ENCODE data around the gene OR56A5.

Gene OR56A5, protein sequence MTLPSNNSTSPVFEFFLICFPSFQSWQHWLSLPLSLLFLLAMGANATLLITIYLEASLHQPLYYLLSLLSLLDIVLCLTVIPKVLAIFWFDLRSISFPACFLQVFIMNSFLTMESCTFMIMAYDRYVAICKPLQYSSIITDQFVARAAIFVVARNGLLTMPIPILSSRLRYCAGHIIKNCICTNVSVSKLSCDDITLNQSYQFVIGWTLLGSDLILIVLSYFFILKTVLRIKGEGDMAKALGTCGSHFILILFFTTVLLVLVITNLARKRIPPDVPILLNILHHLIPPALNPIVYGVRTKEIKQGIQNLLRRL

DNA sequence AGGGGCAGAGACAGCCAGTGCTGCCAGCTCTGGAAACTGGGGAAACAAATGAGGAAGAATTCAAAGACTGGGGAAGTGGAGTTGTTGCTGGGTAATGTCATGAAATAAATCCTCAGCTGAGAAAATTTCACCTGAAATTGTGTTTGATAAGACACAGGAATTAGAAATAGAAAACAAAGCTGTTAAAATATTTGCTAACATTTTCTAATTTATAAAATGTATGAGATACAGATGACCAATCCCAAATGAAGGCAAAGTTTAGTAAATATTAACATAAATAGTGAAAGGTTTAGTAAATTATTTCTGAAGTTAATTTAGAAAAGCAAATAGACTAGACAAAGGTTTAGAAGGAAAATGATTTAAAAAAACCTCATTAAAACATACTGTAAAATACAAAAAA, at the start of gene OR56A5:
Gene OR56A5, minus strand, starts transcription at position 101 of the 400 bp plus-strand sequence. Its CDS starts 0 bp downstream, at position 101.
- H3K9me3 ChIP-seq (ENCODE audit: control insufficient read depth, low read length), result peaks cover 4% of the 10 kb centered on the region
- no peaks in the 10 kb centered on the region for H3K36me3 ChIP-seq (ENCODE audit: control insufficient read depth, insufficient read depth, low read length, severe bottlenecking)
- H3K27me3 ChIP-seq (replicated peaks; ENCODE audit: control insufficient read depth, insufficient read depth, low read length), result no peaks in the 10 kb centered on the region
- H3K4me1 ChIP-seq (ENCODE audit: control insufficient read depth, insufficient read depth, low read length), result no peaks in the 10 kb centered on the region
- no peak for DNase-seq (ENCODE audit: low read depth)
- H3K9ac ChIP-seq (ENCODE audit: low read length), result no peak within 1 kb of the TSS
- H3K4me3 ChIP-seq (ENCODE audit: low read length), result no peak within 1 kb of the TSS

DNA sequence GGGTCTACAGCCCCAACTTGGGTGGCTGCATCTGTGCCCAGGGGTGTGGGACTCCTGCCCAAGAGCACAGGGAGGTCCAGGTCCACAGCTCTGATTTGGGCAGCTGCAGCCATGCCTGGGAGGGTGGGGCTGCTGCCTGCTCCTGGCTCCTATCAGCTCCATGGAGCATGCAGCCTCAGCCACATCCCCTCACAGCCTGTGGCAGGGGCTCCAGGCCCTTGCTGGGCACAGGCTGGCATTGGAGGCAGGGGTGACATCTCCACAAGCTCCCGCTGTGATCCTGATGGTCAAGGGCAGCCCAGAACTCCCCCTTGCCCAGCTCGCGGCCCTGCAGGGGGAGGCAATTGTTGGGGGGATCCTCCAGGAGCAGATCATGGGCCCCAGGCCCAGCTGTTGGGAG, 44.7 kb upstream of the OR56A5 start:
- no peak overlapping the region for H3K4me3 ChIP-seq (ENCODE audit: low read length)
- H3K9ac ChIP-seq (ENCODE audit: low read length), result no peak overlapping the region
- peaks cover 16% of the 10 kb centered on the region for H3K27me3 ChIP-seq (replicated peaks; ENCODE audit: control insufficient read depth, insufficient read depth, low read length)
- DNase-seq (ENCODE audit: low read depth), result no peak
- no peaks in the 10 kb centered on the region for H3K4me1 ChIP-seq (ENCODE audit: control insufficient read depth, insufficient read depth, low read length)
- H3K9me3 ChIP-seq (ENCODE audit: control insufficient read depth, low read length), result no peaks in the 10 kb centered on the region
- H3K36me3 ChIP-seq (ENCODE audit: control insufficient read depth, insufficient read depth, low read length, severe bottlenecking), result no peaks in the 10 kb centered on the region

DNA sequence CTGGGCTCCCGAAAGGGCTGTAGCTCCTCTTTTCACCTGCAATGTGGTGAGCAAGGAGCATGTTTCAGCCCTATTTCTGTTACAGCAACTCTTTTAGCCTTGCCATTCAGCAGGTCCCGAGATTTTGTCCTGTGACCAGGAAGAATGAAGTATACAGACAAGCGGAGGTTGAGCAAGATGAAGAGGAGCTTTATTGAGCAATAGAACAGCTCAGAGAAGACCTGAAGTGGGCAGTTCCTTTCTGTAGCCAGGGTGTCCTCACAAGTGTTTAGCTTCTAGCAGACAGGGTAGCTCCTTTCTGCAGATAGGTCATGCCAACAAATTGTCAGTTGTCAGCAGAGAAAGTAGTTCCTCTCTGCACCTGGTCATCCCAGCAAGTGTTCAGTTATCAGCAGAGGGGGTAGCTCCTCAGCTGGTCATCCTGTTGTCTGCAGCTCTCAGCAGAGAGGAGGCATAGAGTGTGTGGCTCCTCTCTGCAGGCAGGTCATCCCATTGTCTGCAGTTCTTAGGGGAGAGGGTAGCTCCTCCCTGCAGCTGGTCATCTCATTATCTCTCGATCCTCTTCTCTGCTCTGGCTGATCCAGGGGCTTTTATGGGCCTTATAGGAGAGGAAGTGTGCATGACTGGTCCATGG, 43.9 kb upstream of the OR56A5 start:
- H3K9me3 ChIP-seq (ENCODE audit: control insufficient read depth, low read length), result no peaks in the 10 kb centered on the region
- H3K4me1 ChIP-seq (ENCODE audit: control insufficient read depth, insufficient read depth, low read length), result no peaks in the 10 kb centered on the region
- H3K4me3 ChIP-seq (ENCODE audit: low read length), result no peak overlapping the region
- H3K36me3 ChIP-seq (ENCODE audit: control insufficient read depth, insufficient read depth, low read length, severe bottlenecking), result no peaks in the 10 kb centered on the region
- peaks cover 17% of the 10 kb centered on the region for H3K27me3 ChIP-seq (replicated peaks; ENCODE audit: control insufficient read depth, insufficient read depth, low read length)
- no peak overlapping the region for H3K9ac ChIP-seq (ENCODE audit: low read length)
- DNase-seq (ENCODE audit: low read depth), result no peak

DNA sequence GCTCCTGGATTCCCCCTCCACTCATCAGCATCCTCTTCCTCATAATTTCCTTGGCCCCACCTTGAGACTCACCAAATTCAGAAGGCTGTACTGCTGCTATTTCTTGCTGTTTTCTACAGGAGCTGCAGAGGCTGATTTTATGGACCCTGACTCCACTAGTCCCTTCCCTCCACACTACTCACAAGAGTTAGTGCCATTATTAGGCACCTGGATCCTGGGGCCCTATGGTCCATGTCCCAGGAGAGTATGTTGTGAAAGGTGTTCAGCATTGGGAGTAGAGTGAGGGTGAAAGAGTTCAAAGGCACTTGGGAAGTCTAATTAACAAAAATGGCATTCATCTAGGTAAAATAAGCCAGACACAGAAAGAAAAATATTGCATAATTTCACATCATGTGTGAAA, 38.6 kb upstream of the OR56A5 start, which contains the start of gene OR56A4:
Gene OR56A4, minus strand, starts transcription at position 101 of the 400 bp plus-strand sequence. CDS start 3,954 bp downstream, outside the sequence.
- Histone ChIP-seq H3K27me3 (replicated peaks; ENCODE audit: control insufficient read depth, insufficient read depth, low read length) (peaks cover 21% of the 10 kb centered on the region), H3K9ac (ENCODE audit: low read length) (no peak within 1 kb of the TSS), H3K36me3 (ENCODE audit: control insufficient read depth, insufficient read depth, low read length, severe bottlenecking) (no peaks in the 10 kb centered on the region), H3K4me1 (ENCODE audit: control insufficient read depth, insufficient read depth, low read length) (no peaks in the 10 kb centered on the region), H3K9me3 (ENCODE audit: control insufficient read depth, low read length) (no peaks in the 10 kb centered on the region), H3K4me3 (ENCODE audit: low read length) (no peak within 1 kb of the TSS)
- no peak for DNase-seq (ENCODE audit: low read depth)

GRCh38 chr11:6006395-6006794, 38.1 kb upstream of the OR56A5 start:
- no peaks in the 10 kb centered on the region for H3K9me3 ChIP-seq (ENCODE audit: control insufficient read depth, low read length)
- no peak overlapping the region for H3K4me3 ChIP-seq (ENCODE audit: low read length)
- H3K36me3 ChIP-seq (ENCODE audit: control insufficient read depth, insufficient read depth, low read length, severe bottlenecking), result no peaks in the 10 kb centered on the region
- peaks cover 24% of the 10 kb centered on the region for H3K27me3 ChIP-seq (replicated peaks; ENCODE audit: control insufficient read depth, insufficient read depth, low read length)
- H3K4me1 ChIP-seq (ENCODE audit: control insufficient read depth, insufficient read depth, low read length), result no peaks in the 10 kb centered on the region
- H3K9ac ChIP-seq (ENCODE audit: low read length), result no peak overlapping the region
- DNase-seq (ENCODE audit: low read depth), result no peak

DNA sequence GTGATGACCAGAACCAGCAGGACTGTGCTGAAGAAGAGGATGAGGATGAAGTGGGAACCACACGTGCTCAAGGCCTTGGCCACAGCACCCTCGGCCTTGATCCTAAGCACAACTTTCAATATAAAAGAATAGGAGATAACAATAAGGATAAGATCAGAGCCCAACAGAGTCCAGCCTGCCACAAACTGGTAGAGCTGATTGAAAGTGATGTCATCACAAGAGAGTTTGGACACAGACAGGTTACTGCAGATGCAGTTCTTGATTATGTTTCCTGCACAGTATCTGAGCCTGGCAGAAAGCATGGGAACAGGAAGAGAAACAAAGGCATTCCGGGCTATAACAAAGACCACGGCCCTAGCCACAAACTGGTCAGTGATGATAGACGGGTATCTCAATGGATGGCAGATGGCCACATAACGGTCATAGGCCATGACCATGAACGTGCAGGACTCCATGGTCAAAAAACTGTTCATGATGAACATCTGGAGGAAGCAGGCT, 34.0 kb upstream of the OR56A5 start:
- Histone ChIP-seq H3K4me1 (ENCODE audit: control insufficient read depth, insufficient read depth, low read length) (no peaks in the 10 kb centered on the region), H3K4me3 (ENCODE audit: low read length) (no peak overlapping the region), H3K9ac (ENCODE audit: low read length) (no peak overlapping the region), H3K9me3 (ENCODE audit: control insufficient read depth, low read length) (no peaks in the 10 kb centered on the region), H3K27me3 (replicated peaks; ENCODE audit: control insufficient read depth, insufficient read depth, low read length) (peaks cover 17% of the 10 kb centered on the region), H3K36me3 (ENCODE audit: control insufficient read depth, insufficient read depth, low read length, severe bottlenecking) (no peaks in the 10 kb centered on the region)
- DNase-seq (ENCODE audit: low read depth), result no peak

- H3K4me3 ChIP-seq (ENCODE audit: low read length), result no peak overlapping the region
Observed at GRCh38 chr11:5994791-5995190, 26.5 kb upstream of the OR56A5 start.

DNA sequence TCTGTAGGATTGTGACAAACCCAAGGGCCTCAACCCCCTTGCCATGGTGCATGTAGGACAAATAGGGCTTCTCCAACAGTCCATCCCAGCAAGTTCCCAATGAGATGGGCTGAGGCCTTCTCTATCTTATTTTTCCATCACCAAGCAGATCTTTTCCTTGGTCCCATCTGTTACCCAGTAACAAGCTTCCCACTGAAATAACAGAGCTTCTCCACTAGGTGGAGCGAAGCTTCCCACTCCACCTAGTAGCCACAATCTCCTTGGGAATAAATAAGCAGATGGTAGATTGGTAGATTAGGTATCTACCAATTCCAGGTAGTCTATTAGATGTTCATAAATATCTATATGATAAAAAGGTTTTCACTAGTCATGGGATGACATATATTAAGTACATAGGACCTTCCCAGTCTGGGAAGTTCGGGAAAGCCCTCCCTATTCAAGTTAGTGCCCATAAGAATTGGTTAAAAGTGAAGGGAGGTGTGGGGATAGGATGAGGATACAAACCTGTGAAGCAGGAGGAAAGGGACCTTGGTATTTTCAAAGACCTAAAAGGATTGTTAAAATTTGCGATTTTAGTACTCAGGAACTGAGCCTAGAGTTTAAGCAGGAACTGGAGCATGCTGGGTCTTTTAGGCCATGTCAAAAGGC, 24.4 kb upstream of the OR56A5 start:
- H3K4me3 ChIP-seq (ENCODE audit: low read length), result peak overlapping the region; percentile 24
- no peaks in the 10 kb centered on the region for H3K9me3 ChIP-seq (ENCODE audit: control insufficient read depth, low read length)
- H3K27me3 ChIP-seq (replicated peaks; ENCODE audit: control insufficient read depth, insufficient read depth, low read length), result peaks cover 7% of the 10 kb centered on the region
- H3K9ac ChIP-seq (ENCODE audit: low read length), result no peak overlapping the region
- H3K36me3 ChIP-seq (ENCODE audit: control insufficient read depth, insufficient read depth, low read length, severe bottlenecking), result no peaks in the 10 kb centered on the region
- H3K4me1 ChIP-seq (ENCODE audit: control insufficient read depth, insufficient read depth, low read length), result peaks cover 12% of the 10 kb centered on the region
- peak; percentile 27 for DNase-seq (ENCODE audit: low read depth)

More at GRCh38 chr11:5994791-5995190, 26.5 kb upstream of the OR56A5 start:
- peaks cover 12% of the 10 kb centered on the region for H3K4me1 ChIP-seq (ENCODE audit: control insufficient read depth, insufficient read depth, low read length)
- H3K36me3 ChIP-seq (ENCODE audit: control insufficient read depth, insufficient read depth, low read length, severe bottlenecking), result no peaks in the 10 kb centered on the region
- no peak for DNase-seq (ENCODE audit: low read depth)
- no peaks in the 10 kb centered on the region for H3K9me3 ChIP-seq (ENCODE audit: control insufficient read depth, low read length)
- no peak overlapping the region for H3K9ac ChIP-seq (ENCODE audit: low read length)
- peaks cover 10% of the 10 kb centered on the region for H3K27me3 ChIP-seq (replicated peaks; ENCODE audit: control insufficient read depth, insufficient read depth, low read length)

DNA sequence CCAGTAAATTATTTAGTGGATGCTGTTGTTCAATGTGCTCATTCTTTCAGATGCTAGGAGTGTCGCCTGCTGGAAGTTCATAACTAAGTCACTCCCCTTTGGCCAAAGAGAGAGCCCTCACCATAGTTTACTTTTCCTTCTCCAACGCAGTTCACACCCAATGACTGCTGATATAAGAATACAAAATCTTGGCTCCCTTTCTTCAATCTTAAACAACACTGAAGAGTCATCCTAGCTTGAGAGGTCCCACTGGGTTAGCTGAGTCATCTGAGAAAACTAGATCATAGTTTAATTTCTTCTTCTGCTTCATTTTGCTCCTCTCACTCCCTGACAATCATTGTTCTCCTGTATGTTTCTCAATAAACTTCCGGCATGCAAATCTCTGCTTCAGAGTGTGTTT, 23.9 kb upstream of the OR56A5 start:
- no peaks in the 10 kb centered on the region for H3K36me3 ChIP-seq (ENCODE audit: control insufficient read depth, insufficient read depth, low read length, severe bottlenecking)
- peaks cover 4% of the 10 kb centered on the region for H3K27me3 ChIP-seq (replicated peaks; ENCODE audit: control insufficient read depth, insufficient read depth, low read length)
- no peaks in the 10 kb centered on the region for H3K9me3 ChIP-seq (ENCODE audit: control insufficient read depth, low read length)
- no peak overlapping the region for H3K9ac ChIP-seq (ENCODE audit: low read length)
- peaks cover 12% of the 10 kb centered on the region for H3K4me1 ChIP-seq (ENCODE audit: control insufficient read depth, insufficient read depth, low read length)
- DNase-seq (ENCODE audit: low read depth), result no peak
- peak overlapping the region; percentile 24 for H3K4me3 ChIP-seq (ENCODE audit: low read length)

DNA sequence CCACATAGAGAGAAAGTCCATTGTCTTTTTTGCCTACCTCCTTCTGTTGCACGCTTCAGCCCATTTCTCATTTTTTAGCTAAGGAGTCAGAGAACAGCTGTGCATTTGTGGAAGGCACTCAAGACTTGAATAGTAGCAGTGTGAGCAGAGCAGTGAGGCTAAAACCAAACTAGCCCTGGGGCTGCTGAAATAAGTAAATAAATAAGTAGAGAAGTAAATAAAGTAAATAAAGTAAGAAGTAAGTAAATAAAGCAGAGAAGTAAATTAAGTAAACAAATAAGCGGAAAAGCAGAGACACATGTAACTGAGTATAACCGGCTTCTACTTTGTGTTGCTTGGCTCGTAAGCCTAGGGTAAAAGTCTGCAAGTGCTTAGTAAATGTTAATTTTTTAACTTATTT, 20.9 kb upstream of the OR56A5 start:
- no peaks in the 10 kb centered on the region for H3K36me3 ChIP-seq (ENCODE audit: control insufficient read depth, insufficient read depth, low read length, severe bottlenecking)
- H3K9ac ChIP-seq (ENCODE audit: low read length), result no peak overlapping the region
- H3K4me1 ChIP-seq (ENCODE audit: control insufficient read depth, insufficient read depth, low read length), result peaks cover 12% of the 10 kb centered on the region
- H3K9me3 ChIP-seq (ENCODE audit: control insufficient read depth, low read length), result no peaks in the 10 kb centered on the region
- DNase-seq (ENCODE audit: low read depth), result no peak
- H3K4me3 ChIP-seq (ENCODE audit: low read length), result no peak overlapping the region
- peaks cover under 1% of the 10 kb centered on the region for H3K27me3 ChIP-seq (replicated peaks; ENCODE audit: control insufficient read depth, insufficient read depth, low read length)

DNA sequence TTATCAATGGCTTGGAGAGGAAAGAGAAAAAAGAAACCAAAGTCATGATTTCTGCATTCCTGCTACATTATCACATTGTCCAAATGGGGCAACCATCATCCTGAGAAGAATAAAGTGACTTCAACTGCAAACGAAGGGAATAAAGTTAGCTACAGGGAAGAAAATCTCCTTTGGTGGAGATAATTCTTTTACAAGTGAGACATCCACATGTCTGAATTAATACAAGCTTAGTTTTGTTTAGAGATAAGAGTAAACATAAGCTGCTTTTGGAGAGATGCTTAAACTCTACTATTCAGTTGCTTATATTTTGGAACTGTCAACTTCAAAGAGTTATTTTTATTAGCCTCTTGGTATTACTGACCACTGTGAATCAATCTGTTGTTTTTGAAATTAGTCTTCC, 18.6 kb upstream of the OR56A5 start, which contains the start of gene OR52L1:
Gene OR52L1, minus strand, starts transcription at position 101 of the 400 bp plus-strand sequence. Its CDS starts 55 bp downstream, at position 46.
- no peak within 1 kb of the TSS for H3K9ac ChIP-seq (ENCODE audit: low read length)
- H3K9me3 ChIP-seq (ENCODE audit: control insufficient read depth, low read length), result no peaks in the 10 kb centered on the region
- peaks cover 3% of the 10 kb centered on the region for H3K27me3 ChIP-seq (replicated peaks; ENCODE audit: control insufficient read depth, insufficient read depth, low read length)
- no peak for DNase-seq (ENCODE audit: low read depth)
- no peaks in the 10 kb centered on the region for H3K36me3 ChIP-seq (ENCODE audit: control insufficient read depth, insufficient read depth, low read length, severe bottlenecking)
- no peak within 1 kb of the TSS for H3K4me3 ChIP-seq (ENCODE audit: low read length)
- peaks cover 4% of the 10 kb centered on the region for H3K4me1 ChIP-seq (ENCODE audit: control insufficient read depth, insufficient read depth, low read length)
